Regular cardiac myocyte (primary cell): ENCODE measurements around the gene TXNDC2. TPM values are rescaled to one million over a fixed set of nuclear protein-coding genes. Genes with fewer than 3 reads are reported as not detected.

Experiments used
- total RNA-seq: library from RNA; depleted of rRNA; stranded (reverse); fragments of >200 nt; gene quantifications from 2 replicates; pipeline ENCODE4 v1.2.3, GENCODE V29; 2014

Gene TXNDC2
- total RNA-seq = not detected in 2 replicates

DNA sequence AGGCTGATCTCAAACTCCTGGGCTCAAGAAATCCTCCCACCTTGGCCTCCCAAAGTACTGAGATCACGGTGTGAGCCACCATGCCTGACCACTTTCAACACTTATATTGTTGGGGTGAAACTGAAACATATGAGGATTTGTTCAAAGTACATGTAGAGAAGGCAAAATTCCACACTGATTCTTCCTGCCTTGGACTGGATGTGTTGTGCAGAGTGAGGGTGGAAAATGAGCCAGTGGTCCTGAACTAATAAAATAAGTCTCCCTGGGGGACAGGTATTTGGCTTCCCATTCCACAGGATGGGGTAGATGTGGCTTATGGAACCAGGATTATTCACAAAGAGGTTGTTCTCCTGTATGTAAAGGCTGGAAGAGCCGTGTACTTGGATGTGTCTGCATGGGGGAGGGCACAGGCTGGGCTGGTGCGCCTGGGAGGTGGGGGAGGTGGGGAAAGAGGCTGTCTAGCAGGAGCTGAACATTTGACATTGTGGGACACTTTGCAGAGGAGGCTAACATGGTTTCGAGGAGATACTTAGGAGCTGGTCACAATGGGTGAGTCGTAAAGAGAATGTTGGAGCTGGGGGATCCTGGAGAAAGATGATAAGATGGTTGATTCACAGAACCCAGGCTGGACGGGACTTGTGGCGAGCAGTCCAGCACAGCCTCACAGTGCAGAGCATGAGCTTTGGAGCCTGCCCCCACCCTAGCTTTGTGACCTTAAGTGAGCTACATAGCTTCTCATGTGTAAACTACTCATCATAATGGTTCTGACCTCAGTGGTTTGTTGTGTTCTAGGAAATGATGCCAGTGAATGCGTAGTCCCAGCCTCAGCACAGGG is at the start of gene TXNDC2:
Gene TXNDC2, plus strand, starts transcription at position 804 of the 835 bp plus-strand sequence. CDS start 708 bp downstream, outside the sequence.

DNA sequence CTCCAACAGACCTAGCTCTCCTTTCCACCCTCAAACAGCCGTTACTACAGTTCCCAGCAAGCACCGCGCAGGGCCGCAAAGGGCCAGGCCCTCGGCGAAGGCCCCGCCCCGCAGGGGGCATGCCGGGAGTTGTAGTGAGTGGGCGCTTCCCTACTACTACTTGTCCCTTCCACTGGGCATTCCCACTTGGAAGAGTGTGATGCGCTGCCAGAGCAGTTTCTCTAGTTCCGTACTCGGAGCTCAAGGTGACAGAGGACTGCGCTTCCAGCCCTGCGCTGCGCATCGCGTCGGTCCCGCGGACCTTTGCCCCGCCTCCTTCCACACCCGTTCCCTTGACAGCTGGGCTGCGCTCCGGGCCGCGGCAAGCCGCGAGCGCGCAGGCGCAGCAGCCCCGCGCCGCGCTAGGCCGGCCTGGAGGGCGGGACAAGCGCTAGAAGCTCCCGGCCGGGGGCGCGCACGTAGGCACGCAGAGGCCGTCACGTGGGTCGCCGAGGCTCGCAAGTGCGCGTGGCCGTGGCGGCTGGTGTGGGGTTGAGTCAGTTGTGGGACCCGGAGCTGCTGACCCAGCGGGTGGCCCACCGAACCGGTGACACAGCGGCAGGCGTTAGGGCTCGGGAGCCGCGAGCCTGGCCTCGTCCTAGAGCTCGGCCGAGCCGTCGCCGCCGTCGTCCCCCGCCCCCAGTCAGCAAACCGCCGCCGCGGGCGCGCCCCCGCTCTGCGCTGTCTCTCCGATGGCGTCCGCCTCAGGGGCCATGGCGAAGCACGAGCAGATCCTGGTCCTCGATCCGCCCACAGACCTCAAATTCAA is 28.0 kb downstream of the TXNDC2 start, which contains the start of gene VAPA:
Gene VAPA, plus strand, starts transcription at position 491 of the 808 bp plus-strand sequence. Its CDS starts 241 bp downstream, at position 732.

Other genes with a start within 250 kb of the TXNDC2 start
- 41.4 and 55.6 TPM in 2 replicates for gene RAB31, start 177.7 kb upstream of the TXNDC2 start, total RNA-seq
- 278 and 307 TPM in 2 replicates for gene VAPA, start 28.0 kb downstream of the TXNDC2 start, total RNA-seq